ENCODE measurements around the gene CLIC3.

CLIC3 gene

GRCh38 chr9:136955943-136956335 lies 40.4 kb downstream of the CLIC3 start:
- ChIA-PET CTCF (interaction anchor here (1.6 to 3.4 kb wide), 2 partner anchors 11 kb away, joined by 3 to 16 read pairs; partner anchors contain the start of genes C8G and FBXW5), POLR2A (no interaction called here)
- DNase-seq (ENCODE audit: low read depth, low spot score): no peak
- TF ChIP-seq CTCF (IDR thresholded peaks at IDR 0.05; ENCODE audit: insufficient read depth, low read length, missing control alignments): no peak
- no peak overlapping the region for H3K4me3 ChIP-seq (ENCODE audit: low read depth, low read length)

GRCh38 chr9:136955202-136955942 lies 41.0 kb downstream of the CLIC3 start:
- CTCF ChIA-PET: interaction anchor here (1.0 to 3.4 kb wide), 3 partner anchors 10 to 73 kb away, joined by 3 to 16 read pairs (median 4); partner anchors contain the start of genes ABCA2, C8G and FBXW5
- no peak for DNase-seq (ENCODE audit: low read depth, low spot score)
- no peak for TF ChIP-seq CTCF (IDR thresholded peaks at IDR 0.05; ENCODE audit: insufficient read depth, low read length, missing control alignments)
- POLR2A ChIA-PET: no interaction called here
- no peak overlapping the region for H3K4me3 ChIP-seq (ENCODE audit: low read depth, low read length)

- no peak for DNase-seq (ENCODE audit: low read depth, low spot score)
- CTCF ChIA-PET: interaction anchor here (1.0 to 3.4 kb wide), 2 partner anchors 9 to 74 kb away, joined by 4 to 16 read pairs; partner anchors contain the start of genes ABCA2, C8G and FBXW5
- H3K4me3 ChIP-seq (ENCODE audit: low read depth, low read length): no peak overlapping the region
- TF ChIP-seq CTCF (IDR thresholded peaks at IDR 0.05; ENCODE audit: insufficient read depth, low read length, missing control alignments): no peak
- POLR2A ChIA-PET: no interaction called here
Measured at GRCh38 chr9:136954270-136955083, 41.9 kb downstream of the CLIC3 start.

- ChIA-PET POLR2A (no interaction called here), CTCF (interaction anchor here (3.4 kb wide), 1 partner anchor 9 kb away, joined by 16 read pairs; the partner anchor contains the start of genes C8G and FBXW5)
- no peak overlapping the region for H3K4me3 ChIP-seq (ENCODE audit: low read depth, low read length)
- TF ChIP-seq CTCF (IDR thresholded peaks at IDR 0.05; ENCODE audit: insufficient read depth, low read length, missing control alignments): no peak
- DNase-seq (ENCODE audit: low read depth, low spot score): no peak
Measured at GRCh38 chr9:136953771-136954269, 42.5 kb downstream of the CLIC3 start.

GRCh38 chr9:136952876-136953770 lies 43.2 kb downstream of the CLIC3 start:
- POLR2A ChIA-PET: no interaction called here
- CTCF ChIA-PET: interaction anchor here (1.0 to 3.4 kb wide), 2 partner anchors 8 to 82 kb away, joined by 5 to 16 read pairs; partner anchors contain the start of genes C8G and FBXW5
- TF ChIP-seq CTCF (IDR thresholded peaks at IDR 0.05; ENCODE audit: insufficient read depth, low read length, missing control alignments): no peak
- DNase-seq (ENCODE audit: low read depth, low spot score): no peak
- no peak overlapping the region for H3K4me3 ChIP-seq (ENCODE audit: low read depth, low read length)
